Lower lobe of right lung (tissue), 2 donors: ENCODE measurements around the gene RIMS4. TPM values are rescaled to one million over a fixed set of nuclear protein-coding genes. Genes with fewer than 3 reads are reported as not detected.
A peak's percentile ranks its signal among the peaks of the same experiment; 100 is the strongest.

Experiments
- ATAC-seq, 2 donors: fragments of 200-7000 bp; cut with Tn5 transposase; one replicate each; pipeline ENCODE4 v1.9.1; 2020 to 2022; ENCODE audit warnings: mild to moderate bottlenecking in 2 of 2, moderate library complexity in 2 of 2
- DNase-seq: peaks from one replicate; pipeline ENCODE4 v3.0.0-alpha.2; 2020
- H3K27ac ChIP-seq: fragments of 200-600 bp; one replicate; pipeline ENCODE4 v1.8.0; 2022
- H3K27me3 ChIP-seq: fragments of 200-600 bp; one replicate; pipeline ENCODE4 v1.8.0; 2022; ENCODE audit warnings: low read depth
- H3K36me3 ChIP-seq: fragments of 200-600 bp; one replicate; pipeline ENCODE4 v1.8.0; 2022; ENCODE audit warnings: mild to moderate bottlenecking
- H3K4me1 ChIP-seq: fragments of 200-600 bp; one replicate; pipeline ENCODE4 v1.8.0; 2022
- H3K4me3 ChIP-seq: fragments of 200-600 bp; one replicate; pipeline ENCODE4 v1.8.0; 2022; ENCODE audit warnings: mild to moderate bottlenecking
- H3K9me3 ChIP-seq: fragments of 200-600 bp; one replicate; pipeline ENCODE4 v1.8.0; 2022
- CTCF ChIP-seq: fragments of 200-600 bp; IDR thresholded peaks from one replicate; pipeline ENCODE4 v1.8.0; 2022; ENCODE audit warnings: antibody characterized with exemption, mild to moderate bottlenecking
- intact Hi-C: fragments of 100-400 bp; cut with DNase I; formaldehyde crosslinking; loops from one replicate; pipeline ENCODE4 v1.11.0; 2022
- total RNA-seq: library from RNA; stranded (reverse); fragmentation: NEBNext Ultra II Directional; extraction: Animal tissue kit (Norgen Biotek cat#: 25700); gene quantifications from one replicate; pipeline ENCODE4 v1.2.1, GENCODE V29; 2021
- donor health status: DM: no; HTN: yes; CAD: no; lungs with severe emphysema.

Gene RIMS4
- total RNA-seq, 1 donor from 2014 or later, result 3.5 TPM

- DNase-seq, result no peak
- intact Hi-C loops, result no loop called here
- no peaks in the 10 kb centered on the region for H3K27me3 ChIP-seq
- no peak overlapping the region for H3K4me3 ChIP-seq
- H3K36me3 ChIP-seq, result no peaks in the 10 kb centered on the region
- no peak overlapping the region for H3K27ac ChIP-seq
- ATAC-seq, result peak in 1 of 2 donors; percentile 30
- TF ChIP-seq CTCF, result no peak
- H3K9me3 ChIP-seq, result no peaks in the 10 kb centered on the region
- H3K4me1 ChIP-seq, result peaks cover 25% of the 10 kb centered on the region
Measured at GRCh38 chr20:44706301-44707017, 103.9 kb downstream of the RIMS4 start.

- ATAC-seq (no peak), DNase-seq (no peak)
- H3K27me3 ChIP-seq, result no peaks in the 10 kb centered on the region
- H3K9me3 ChIP-seq, result no peaks in the 10 kb centered on the region
- intact Hi-C loops, result no loop called here
- peak overlapping the region; percentile 10 for H3K27ac ChIP-seq
- H3K4me1 ChIP-seq, result peaks cover 33% of the 10 kb centered on the region
- H3K36me3 ChIP-seq, result no peaks in the 10 kb centered on the region
- TF ChIP-seq CTCF, result no peak
- no peak overlapping the region for H3K4me3 ChIP-seq
Measured at GRCh38 chr20:44705364-44706094, 104.8 kb downstream of the RIMS4 start.

- no peaks in the 10 kb centered on the region for H3K27me3 ChIP-seq
- no peaks in the 10 kb centered on the region for H3K9me3 ChIP-seq
- no peaks in the 10 kb centered on the region for H3K36me3 ChIP-seq
- TF ChIP-seq CTCF, result no peak
- peaks cover 33% of the 10 kb centered on the region for H3K4me1 ChIP-seq
- H3K4me3 ChIP-seq, result no peak overlapping the region
- intact Hi-C loops, result no loop called here
- ATAC-seq, result no peak
- H3K27ac ChIP-seq, result no peak overlapping the region
- no peak for DNase-seq
Measured at GRCh38 chr20:44704551-44704971, 105.8 kb downstream of the RIMS4 start.

GRCh38 chr20:44703956-44704488, 106.3 kb downstream of the RIMS4 start:
- Histone ChIP-seq H3K9me3 (no peaks in the 10 kb centered on the region), H3K27ac (no peak overlapping the region), H3K4me3 (no peak overlapping the region), H3K4me1 (peaks cover 33% of the 10 kb centered on the region), H3K27me3 (no peaks in the 10 kb centered on the region), H3K36me3 (no peaks in the 10 kb centered on the region)
- DNase-seq (no peak), ATAC-seq (no peak)
- TF ChIP-seq CTCF, result no peak
- intact Hi-C loops, result no loop called here

GRCh38 chr20:44703183-44703925, 107.0 kb downstream of the RIMS4 start:
- peak overlapping the region; percentile 25 for H3K27ac ChIP-seq
- no peaks in the 10 kb centered on the region for H3K27me3 ChIP-seq
- TF ChIP-seq CTCF, result no peak
- no peaks in the 10 kb centered on the region for H3K36me3 ChIP-seq
- DNase-seq (no peak), ATAC-seq (peak; percentile 18 to 31)
- peaks cover 33% of the 10 kb centered on the region for H3K4me1 ChIP-seq
- H3K9me3 ChIP-seq, result no peaks in the 10 kb centered on the region
- intact Hi-C loops, result no loop called here
- no peak overlapping the region for H3K4me3 ChIP-seq
